HG03521 (cell line): ENCODE measurements around the gene MICAL3.

Experiments used
- ATAC-seq: cut with Tn5 transposase; IDR thresholded peaks from one replicate; pipeline ENCODE4 v1.9.1; 2021; ENCODE audit warnings: mild to moderate bottlenecking, moderate library complexity; ENCODE audit not compliant: unreplicated experiment

MICAL3 gene

DNA sequence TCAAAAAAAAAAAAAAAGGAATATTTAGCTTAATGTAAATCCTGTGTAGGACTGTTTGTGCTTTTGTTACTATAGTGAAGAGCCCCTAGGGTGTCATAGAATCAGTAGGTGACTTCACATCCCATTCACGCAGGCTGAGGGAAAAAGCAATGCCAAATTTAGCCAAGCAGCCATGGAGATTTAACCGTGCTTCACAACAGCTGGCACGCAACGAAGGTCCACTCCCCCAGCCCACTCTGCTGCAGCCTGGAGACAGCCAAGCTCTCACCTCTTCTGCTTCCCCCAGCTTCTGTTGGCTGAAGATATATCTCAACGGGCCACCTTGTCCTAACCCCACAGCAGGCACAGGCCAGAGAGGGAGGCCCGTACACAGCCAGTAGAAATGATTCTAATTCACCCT, 171.3 kb downstream of the MICAL3 start:
- no peak for ATAC-seq

DNA sequence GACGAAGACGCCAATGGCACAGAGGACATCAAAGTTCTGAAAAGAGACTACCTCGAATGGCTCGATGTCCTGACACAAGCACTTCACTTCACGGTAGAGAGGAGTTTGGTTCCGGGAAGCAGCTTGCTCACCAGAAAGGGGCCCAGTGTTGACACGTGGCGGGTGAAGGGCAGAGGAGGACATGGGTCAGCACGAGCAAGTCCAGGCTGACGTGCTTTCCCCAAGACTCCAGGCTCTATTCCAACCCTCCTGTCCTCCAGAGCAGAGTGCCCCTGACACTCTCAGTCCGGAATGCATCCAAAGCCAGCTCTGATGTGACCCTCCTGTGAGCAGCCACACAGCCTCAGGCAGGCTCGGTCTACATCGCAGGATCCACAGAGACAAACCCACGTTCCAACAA, 172.6 kb downstream of the MICAL3 start:
- ATAC-seq, result no peak

GRCh38 chr22:17847360-17848078, 176.8 kb downstream of the MICAL3 start:
- ATAC-seq, result no peak

- ATAC-seq, result no peak
These were observed 177.9 kb downstream of the MICAL3 start for GRCh38 chr22:17846326-17846992.

DNA sequence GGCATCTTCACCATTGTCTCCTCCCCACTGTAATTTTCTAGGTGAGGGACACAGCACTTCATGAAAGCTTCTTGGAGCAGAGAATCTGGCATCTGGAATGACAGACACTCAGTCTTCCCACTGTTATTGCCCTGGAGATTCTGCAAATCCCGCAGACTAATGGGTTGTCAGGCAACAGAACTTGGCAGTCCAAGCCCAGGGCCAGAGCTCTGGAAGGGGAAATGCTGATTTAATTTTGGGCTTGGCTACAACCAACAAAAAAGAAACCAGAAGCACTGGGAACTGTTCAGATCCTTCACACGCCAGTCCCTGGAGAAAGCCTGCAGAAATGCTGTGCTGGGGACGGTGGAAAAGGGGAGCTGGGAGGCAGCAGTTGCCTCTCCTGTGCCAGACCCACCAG, 178.6 kb downstream of the MICAL3 start:
- ATAC-seq, result no peak

DNA sequence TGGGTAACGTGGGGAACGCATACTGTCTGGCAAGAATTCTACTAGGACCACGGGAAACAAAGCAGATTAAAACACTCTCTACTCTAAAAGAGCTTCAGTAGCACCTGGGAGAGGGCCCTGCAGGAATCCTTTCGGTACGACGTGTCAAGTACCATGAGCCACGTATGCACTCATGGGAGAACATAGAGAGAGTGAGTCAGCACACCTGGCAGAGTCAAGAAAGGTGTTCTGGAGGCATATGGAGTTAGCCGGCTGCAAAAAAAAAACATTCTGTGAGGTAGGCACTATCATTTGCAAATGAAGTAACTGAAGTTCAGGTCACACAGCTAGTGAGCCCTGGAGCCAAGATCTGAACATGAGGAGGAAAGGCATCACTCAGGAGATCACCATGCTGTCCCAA, 179.0 kb downstream of the MICAL3 start:
- no peak for ATAC-seq

DNA sequence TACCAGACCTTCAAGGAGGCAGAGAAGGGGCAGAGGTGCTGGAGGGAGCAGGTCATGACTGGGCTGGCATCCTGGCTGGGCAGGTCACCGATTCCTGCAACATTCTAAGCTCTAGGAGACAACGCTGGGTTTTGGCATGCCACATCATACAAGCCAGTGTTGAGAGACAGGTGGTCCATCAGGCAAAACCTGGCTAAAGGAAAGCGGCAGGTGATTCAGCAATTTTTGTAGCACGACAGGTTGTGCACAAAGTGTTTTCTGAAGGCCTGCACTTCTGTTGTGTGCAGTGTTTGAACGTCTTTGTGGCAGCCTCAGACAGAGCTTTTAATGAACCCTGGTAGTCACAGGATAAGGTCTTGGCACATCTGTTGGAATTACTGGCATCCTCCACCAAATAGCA, 180.2 kb downstream of the MICAL3 start:
- ATAC-seq, result no peak

DNA sequence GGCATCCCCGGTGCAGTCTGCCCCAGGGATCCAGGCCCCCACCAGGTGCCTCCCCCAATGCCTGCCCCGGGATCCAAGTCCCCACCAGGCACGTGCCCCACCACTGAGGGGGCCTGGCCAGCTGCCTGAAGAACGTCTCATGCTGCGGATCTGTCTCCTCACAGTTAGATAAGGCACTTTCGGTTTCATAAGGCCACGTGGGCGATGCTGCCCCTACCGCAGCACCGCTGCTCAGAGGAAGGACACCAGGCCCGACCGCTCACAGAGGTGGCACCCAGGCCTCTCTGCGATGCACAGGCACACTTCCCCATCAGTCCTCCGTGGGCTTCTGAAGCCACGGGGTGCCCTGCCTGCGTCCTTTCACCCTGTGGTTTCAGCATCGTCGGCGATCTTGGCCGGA, 182.0 kb downstream of the MICAL3 start:
- ATAC-seq, result no peak

DNA sequence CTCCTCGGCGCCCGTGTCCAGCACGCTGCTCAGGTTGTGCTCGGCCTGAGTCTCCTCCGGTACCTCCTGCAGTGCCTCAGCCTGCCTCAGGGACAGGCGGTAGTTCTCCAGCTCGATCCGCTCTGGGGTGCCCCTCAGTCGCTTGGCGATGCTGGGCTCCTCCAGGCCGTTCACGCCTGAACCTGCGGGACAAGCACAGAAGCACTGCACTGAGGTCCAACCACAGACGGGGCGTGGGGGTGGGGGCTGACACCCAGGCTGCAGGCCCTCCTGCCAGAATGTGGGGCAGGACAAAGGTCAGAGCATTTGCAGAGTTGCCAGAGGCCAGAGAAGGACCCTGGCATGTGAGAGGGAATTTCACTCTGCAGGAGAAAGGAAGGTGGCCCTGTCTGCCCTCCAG, 182.5 kb downstream of the MICAL3 start:
- no peak for ATAC-seq

DNA sequence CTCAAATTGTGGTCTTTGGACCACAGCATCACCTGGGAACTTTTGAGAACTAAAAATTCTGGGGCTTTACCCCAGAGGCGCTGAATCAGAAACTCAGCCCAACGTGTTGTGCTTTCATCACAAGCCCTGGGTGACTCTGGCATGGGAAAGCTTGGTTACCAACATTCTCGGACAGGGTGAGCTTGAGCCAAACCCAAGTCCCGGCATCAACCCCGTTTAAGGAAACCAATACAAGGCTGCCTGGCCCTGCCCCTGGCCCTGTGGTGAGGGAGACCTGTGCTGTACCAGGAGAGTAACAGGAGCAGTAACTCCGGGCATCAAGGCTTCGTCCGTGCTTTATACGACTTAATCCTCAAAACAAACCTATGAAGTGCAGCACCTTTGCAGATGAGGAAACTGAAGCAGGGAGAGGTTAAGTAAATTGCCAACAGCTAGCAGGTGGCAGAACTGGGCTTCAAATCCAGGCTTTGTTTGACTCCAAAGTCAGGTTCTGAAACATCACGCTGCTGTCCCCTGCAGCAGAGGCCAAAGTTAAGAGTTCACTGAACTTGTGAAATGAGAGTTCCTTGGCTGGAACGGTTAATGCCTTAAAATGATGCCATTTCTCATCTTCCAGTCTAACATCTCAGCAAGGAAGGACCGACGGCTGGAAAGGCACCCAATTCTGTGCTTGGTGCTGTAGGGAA, 186.0 kb downstream of the MICAL3 start:
- ATAC-seq, result no peak

DNA sequence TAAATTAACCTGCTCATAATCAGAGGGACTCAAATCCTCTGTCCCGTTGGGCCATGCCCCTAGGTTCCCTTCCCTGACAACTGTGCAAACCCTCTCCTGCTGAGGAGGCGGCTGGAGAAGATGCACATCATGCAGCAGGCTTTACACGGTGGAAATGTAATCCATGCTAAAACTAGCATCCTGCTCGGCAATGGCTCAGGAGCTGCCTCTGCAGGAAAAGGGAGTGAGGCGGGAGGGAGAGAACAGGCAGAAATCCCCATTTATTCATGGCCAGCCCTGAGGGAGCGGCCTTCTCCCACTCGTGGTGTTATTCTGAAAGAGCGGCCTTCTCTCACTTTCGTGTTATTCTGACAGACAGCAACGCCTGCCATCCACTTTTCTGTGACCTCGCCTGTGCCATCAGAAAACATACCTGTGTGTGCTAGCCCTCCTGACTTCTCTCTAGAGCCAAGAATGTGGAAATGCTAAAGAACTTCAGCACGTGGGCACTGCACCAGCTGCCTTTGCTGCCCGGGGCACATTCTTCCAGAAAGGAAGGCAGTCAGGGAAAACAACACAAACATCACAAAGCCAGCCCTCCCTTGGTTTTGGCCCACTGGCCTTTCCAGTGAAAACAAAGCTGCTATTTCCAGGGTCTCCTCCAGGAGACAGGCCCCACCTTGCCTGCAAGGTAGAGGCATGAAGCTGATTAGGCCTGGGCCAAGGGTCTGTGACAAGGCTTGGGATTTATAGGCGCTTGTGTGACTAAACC, 187.2 kb downstream of the MICAL3 start:
- no peak for ATAC-seq

- no peak for ATAC-seq
These were observed 189.1 kb downstream of the MICAL3 start for GRCh38 chr22:17835256-17835655.

- ATAC-seq, result no peak
These were observed 190.9 kb downstream of the MICAL3 start for GRCh38 chr22:17833489-17833888.

- no peak for ATAC-seq
These were observed 191.7 kb downstream of the MICAL3 start for GRCh38 chr22:17832665-17833064.

- no peak for ATAC-seq
These were observed 192.7 kb downstream of the MICAL3 start for GRCh38 chr22:17831501-17832251.

- no peak for ATAC-seq
These were observed 194.1 kb downstream of the MICAL3 start for GRCh38 chr22:17830043-17830961.

DNA sequence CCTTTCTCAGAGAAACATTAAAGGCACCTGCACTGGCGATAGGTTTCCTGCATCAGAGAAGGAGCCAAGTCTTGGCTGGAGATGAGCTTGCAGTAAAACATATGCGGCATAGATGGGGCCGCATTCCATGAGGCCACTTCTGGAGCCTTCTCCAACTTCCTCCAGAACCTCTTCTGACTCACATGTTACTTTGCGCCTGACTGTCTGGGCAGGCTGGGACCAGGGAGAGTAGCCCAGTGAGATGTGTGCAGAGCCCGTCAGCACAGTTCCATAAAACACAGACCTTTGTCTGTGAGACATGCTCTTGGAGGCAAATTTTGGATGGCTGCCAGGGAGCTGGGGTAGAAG, 194.7 kb downstream of the MICAL3 start:
- ATAC-seq, result no peak

GRCh38 chr22:17828502-17829080, 195.8 kb downstream of the MICAL3 start:
- no peak for ATAC-seq

- ATAC-seq, result no peak
These were observed 196.9 kb downstream of the MICAL3 start for GRCh38 chr22:17827466-17827865.
